ENCODE data around the gene RB1.

The RB1 gene

GRCh38 chr13:48397744-48398143, 94.2 kb downstream of the RB1 start:
- peaks cover 17% of the 10 kb centered on the region for H3K4me1 Mint-ChIP-seq (ENCODE audit: low read depth)
- H3K4me3 Mint-ChIP-seq, result no peak overlapping the region
- peaks cover 20% of the 10 kb centered on the region for H3K9me3 Mint-ChIP-seq
- peaks cover 64% of the 10 kb centered on the region for H3K36me3 Mint-ChIP-seq (ENCODE audit: low read depth)
- H3K27me3 Mint-ChIP-seq, result no peaks in the 10 kb centered on the region
- H3K27ac Mint-ChIP-seq, result no peak overlapping the region
- intact Hi-C loops (cut with micrococcal nuclease), result no loop called here

- H3K36me3 Mint-ChIP-seq (ENCODE audit: low read depth), result peaks cover 60% of the 10 kb centered on the region
- no peak overlapping the region for H3K27ac Mint-ChIP-seq
- no peak overlapping the region for H3K4me3 Mint-ChIP-seq
- H3K27me3 Mint-ChIP-seq, result no peaks in the 10 kb centered on the region
- peaks cover 20% of the 10 kb centered on the region for H3K9me3 Mint-ChIP-seq
- intact Hi-C loops (cut with micrococcal nuclease), result no loop called here
- H3K4me1 Mint-ChIP-seq (ENCODE audit: low read depth), result peaks cover 24% of the 10 kb centered on the region
These were observed 95.0 kb downstream of the RB1 start for GRCh38 chr13:48398450-48399095.

GRCh38 chr13:48400090-48400694, 96.6 kb downstream of the RB1 start:
- H3K27ac Mint-ChIP-seq, result peak overlapping the region; percentile 57
- H3K9me3 Mint-ChIP-seq, result peaks cover 14% of the 10 kb centered on the region
- H3K4me3 Mint-ChIP-seq, result no peak overlapping the region
- H3K36me3 Mint-ChIP-seq (ENCODE audit: low read depth), result peaks cover 60% of the 10 kb centered on the region
- H3K27me3 Mint-ChIP-seq, result no peaks in the 10 kb centered on the region
- H3K4me1 Mint-ChIP-seq (ENCODE audit: low read depth), result peaks cover 39% of the 10 kb centered on the region
- intact Hi-C loops (cut with micrococcal nuclease), result loop anchor here (5.0 kb wide), 2 partner anchors 37 to 177 kb away; no protein-coding TSS in a partner anchor

GRCh38 chr13:48400850-48401291, 97.3 kb downstream of the RB1 start:
- Mint-ChIP-seq H3K27ac (peak overlapping the region; percentile 57), H3K9me3 (peaks cover 7% of the 10 kb centered on the region), H3K4me1 (ENCODE audit: low read depth) (peaks cover 46% of the 10 kb centered on the region), H3K36me3 (ENCODE audit: low read depth) (peaks cover 58% of the 10 kb centered on the region), H3K27me3 (no peaks in the 10 kb centered on the region), H3K4me3 (no peak overlapping the region)
- intact Hi-C loops (cut with micrococcal nuclease), result loop anchor here (5.0 kb wide), 2 partner anchors 36 to 176 kb away; no protein-coding TSS in a partner anchor

GRCh38 chr13:48401480-48401879, 97.9 kb downstream of the RB1 start:
- H3K9me3 Mint-ChIP-seq, result peaks cover 1% of the 10 kb centered on the region
- no peak overlapping the region for H3K4me3 Mint-ChIP-seq
- H3K27me3 Mint-ChIP-seq, result no peaks in the 10 kb centered on the region
- peaks cover 58% of the 10 kb centered on the region for H3K36me3 Mint-ChIP-seq (ENCODE audit: low read depth)
- peak overlapping the region; percentile 57 for H3K27ac Mint-ChIP-seq
- intact Hi-C loops (cut with micrococcal nuclease), result loop anchor here (5.0 kb wide), 2 partner anchors 36 to 176 kb away; no protein-coding TSS in a partner anchor
- H3K4me1 Mint-ChIP-seq (ENCODE audit: low read depth), result peaks cover 52% of the 10 kb centered on the region

- no peaks in the 10 kb centered on the region for H3K9me3 Mint-ChIP-seq
- intact Hi-C loops (cut with micrococcal nuclease), result loop anchor here (5.0 kb wide), 2 partner anchors 35 to 175 kb away; no protein-coding TSS in a partner anchor
- no peak overlapping the region for H3K4me3 Mint-ChIP-seq
- H3K4me1 Mint-ChIP-seq (ENCODE audit: low read depth), result peaks cover 54% of the 10 kb centered on the region
- no peak overlapping the region for H3K27ac Mint-ChIP-seq
- H3K27me3 Mint-ChIP-seq, result no peaks in the 10 kb centered on the region
- H3K36me3 Mint-ChIP-seq (ENCODE audit: low read depth), result peaks cover 59% of the 10 kb centered on the region
These were observed 98.9 kb downstream of the RB1 start for GRCh38 chr13:48402325-48402932.

- no peaks in the 10 kb centered on the region for H3K9me3 Mint-ChIP-seq
- peak overlapping the region; percentile 50 for H3K4me3 Mint-ChIP-seq
- H3K4me1 Mint-ChIP-seq (ENCODE audit: low read depth), result peaks cover 54% of the 10 kb centered on the region
- H3K27me3 Mint-ChIP-seq, result no peaks in the 10 kb centered on the region
- H3K27ac Mint-ChIP-seq, result peak overlapping the region; percentile 86
- intact Hi-C loops (cut with micrococcal nuclease), result loop anchor here (5.0 kb wide), 2 partner anchors 34 to 174 kb away; no protein-coding TSS in a partner anchor
- peaks cover 61% of the 10 kb centered on the region for H3K36me3 Mint-ChIP-seq (ENCODE audit: low read depth)
These were observed 99.6 kb downstream of the RB1 start for GRCh38 chr13:48403151-48403631.

GRCh38 chr13:48403913-48404312, 100.4 kb downstream of the RB1 start:
- peak overlapping the region; percentile 86 for H3K27ac Mint-ChIP-seq
- H3K27me3 Mint-ChIP-seq, result no peaks in the 10 kb centered on the region

GRCh38 chr13:48404952-48405351, 101.4 kb downstream of the RB1 start:
- Mint-ChIP-seq H3K9me3 (no peaks in the 10 kb centered on the region), H3K27ac (peak overlapping the region; percentile 86), H3K4me1 (ENCODE audit: low read depth) (peaks cover 49% of the 10 kb centered on the region), H3K27me3 (no peaks in the 10 kb centered on the region), H3K4me3 (no peak overlapping the region), H3K36me3 (ENCODE audit: low read depth) (peaks cover 74% of the 10 kb centered on the region)
- intact Hi-C loops (cut with micrococcal nuclease), result loop anchor here (5.0 kb wide), 2 partner anchors 32 to 172 kb away; no protein-coding TSS in a partner anchor

More at GRCh38 chr13:48403913-48404312, 100.4 kb downstream of the RB1 start:
- Mint-ChIP-seq H3K4me1 (ENCODE audit: low read depth) (peaks cover 54% of the 10 kb centered on the region), H3K36me3 (ENCODE audit: low read depth) (peaks cover 68% of the 10 kb centered on the region), H3K9me3 (no peaks in the 10 kb centered on the region), H3K4me3 (peak overlapping the region; percentile 50)
- intact Hi-C loops (cut with micrococcal nuclease), result loop anchor here (5.0 kb wide), 2 partner anchors 33 to 173 kb away; no protein-coding TSS in a partner anchor

- no peaks in the 10 kb centered on the region for H3K9me3 Mint-ChIP-seq
- peak overlapping the region; percentile 53 for H3K27ac Mint-ChIP-seq
- H3K36me3 Mint-ChIP-seq (ENCODE audit: low read depth), result peaks cover 77% of the 10 kb centered on the region
- no peaks in the 10 kb centered on the region for H3K27me3 Mint-ChIP-seq
- peaks cover 40% of the 10 kb centered on the region for H3K4me1 Mint-ChIP-seq (ENCODE audit: low read depth)
- intact Hi-C loops (cut with micrococcal nuclease), result no loop called here
- H3K4me3 Mint-ChIP-seq, result peak overlapping the region; percentile 37
These were observed 102.3 kb downstream of the RB1 start for GRCh38 chr13:48405875-48406274.

- peaks cover 64% of the 10 kb centered on the region for H3K36me3 Mint-ChIP-seq (ENCODE audit: low read depth)
- peak overlapping the region; percentile 80 for H3K4me3 Mint-ChIP-seq
- H3K27me3 Mint-ChIP-seq, result no peaks in the 10 kb centered on the region
- peaks cover 15% of the 10 kb centered on the region for H3K4me1 Mint-ChIP-seq (ENCODE audit: low read depth)
- peak overlapping the region; percentile 88 for H3K27ac Mint-ChIP-seq
- no peaks in the 10 kb centered on the region for H3K9me3 Mint-ChIP-seq
- intact Hi-C loops (cut with micrococcal nuclease), result loop anchor here (5.0 kb wide), 1 partner anchor 82 kb away; no protein-coding TSS in a partner anchor
These were observed 106.6 kb downstream of the RB1 start for GRCh38 chr13:48410199-48410598.

- Mint-ChIP-seq H3K9me3 (no peaks in the 10 kb centered on the region), H3K36me3 (ENCODE audit: low read depth) (peaks cover 65% of the 10 kb centered on the region), H3K27me3 (no peaks in the 10 kb centered on the region), H3K4me1 (ENCODE audit: low read depth) (peaks cover 4% of the 10 kb centered on the region), H3K4me3 (peak overlapping the region; percentile 83), H3K27ac (peak overlapping the region; percentile 88)
- intact Hi-C loops (cut with micrococcal nuclease), result loop anchor here (5.0 kb wide), 1 partner anchor 81 kb away; no protein-coding TSS in a partner anchor
These were observed 107.7 kb downstream of the RB1 start for GRCh38 chr13:48411147-48411794.

GRCh38 chr13:48411841-48412531, 108.4 kb downstream of the RB1 start:
- H3K9me3 Mint-ChIP-seq, result peaks cover 2% of the 10 kb centered on the region
- H3K4me1 Mint-ChIP-seq (ENCODE audit: low read depth), result no peaks in the 10 kb centered on the region
- peak overlapping the region; percentile 83 for H3K4me3 Mint-ChIP-seq
- H3K27ac Mint-ChIP-seq, result peak overlapping the region; percentile 88
- intact Hi-C loops (cut with micrococcal nuclease), result loop anchor here (5.0 kb wide), 1 partner anchor 80 kb away; no protein-coding TSS in a partner anchor
- peaks cover 65% of the 10 kb centered on the region for H3K36me3 Mint-ChIP-seq (ENCODE audit: low read depth)
- no peaks in the 10 kb centered on the region for H3K27me3 Mint-ChIP-seq

All from dendritic cell treated with granulocyte-macrophage colony-stimulating factor and Interleukin-4, amounts not matched to agents 40 ng/mL and 50 ng/mL, for 4 days (primary cell).